Tibial nerve (tissue), 4 donors: Measurements from ENCODE around the gene KLHL17. TPM values are rescaled to one million over a fixed set of nuclear protein-coding genes. Genes with fewer than 3 reads are reported as not detected.

ENCODE experiments used
- DNase-seq, 2 donors: peaks; one replicate each; pipeline ENCODE4 v3.0.0-alpha.2; 2019; ENCODE audit warnings: low spot score in 2 of 2
- H3K27ac ChIP-seq, 4 donors: fragments of 200-600 bp; sonication (generic) in 3 of 4; one replicate each; pipeline ENCODE4 v1.5.1; 2017 to 2019; ENCODE audit warnings: mild to moderate bottlenecking in 1 of 4
- H3K27me3 ChIP-seq, 2 donors: fragments of 200-600 bp; sonication (generic) in 1 of 2; one replicate each; pipeline versions ENCODE4 v1.5.1 to v1.6.0; 2017 to 2019
- H3K36me3 ChIP-seq, 3 donors: fragments of 200-600 bp; sonication (generic); one replicate each; pipeline ENCODE4 v1.5.1; 2018 to 2019
- H3K4me1 ChIP-seq, 4 donors: fragments of 200-600 bp; sonication (generic) in 3 of 4; one replicate each; pipeline ENCODE4 v1.5.1; 2017 to 2019
- H3K4me3 ChIP-seq, 4 donors: fragments of 200-600 bp; sonication (generic) in 3 of 4; one replicate each; pipeline ENCODE4 v1.5.1; 2017 to 2019; ENCODE audit warnings: mild to moderate bottlenecking in 1 of 4, moderate library complexity in 1 of 4
- H3K9me3 ChIP-seq, 4 donors: fragments of 200-600 bp; sonication (generic) in 3 of 4; one replicate each; pipeline ENCODE4 v1.5.1; 2017 to 2019
- CTCF ChIP-seq, 5 experiments: fragments of 200-600 bp in 3 of 5; fragments of 450-650 bp in 2 of 5; sonication (generic) in 3 of 5; IDR thresholded peaks; one replicate each; pipeline ENCODE4 v1.5.1; 2016 to 2019; ENCODE audit warnings: antibody characterized with exemption in 5 of 5, mild to moderate bottlenecking in 3 of 5, moderate library complexity in 2 of 5
- EP300 ChIP-seq, 2 donors: sonication (generic); formaldehyde crosslinking; IDR thresholded peaks; one replicate each; pipeline ENCODE4 v1.6.1; 2017; ENCODE audit warnings: antibody characterized with exemption in 2 of 2, mild to moderate bottlenecking in 1 of 2
- POLR2A ChIP-seq, 2 donors: fragments of 450-650 bp; IDR thresholded peaks; one replicate each; pipeline ENCODE4 v1.6.1; 2017; ENCODE audit warnings: antibody characterized with exemption in 2 of 2, mild to moderate bottlenecking in 2 of 2, moderate library complexity in 2 of 2
- WGBS, 2 donors: methylation state at CpG; one replicate each; pipeline ENCODE4 v1.1.5; 2018; 5-methylcytosine and 5-hydroxymethylcytosine counted together
- total RNA-seq, 4 donors: library from RNA; depleted of rRNA; stranded (reverse); fragments of >200 nt; gene quantifications; one replicate each; pipeline ENCODE4 v1.1.0, GENCODE V29; 2016

The KLHL17 gene
- total RNA-seq, 4 donors from 2014 or later = 4.2 to 19.2 (median 11.9) TPM

GRCh38 chr1:996851-997712 is 36.7 kb downstream of the KLHL17 start:
- H3K4me3 ChIP-seq = no peak overlapping the region
- no peak overlapping the region for H3K27ac ChIP-seq
- H3K9me3 ChIP-seq = peaks cover 0 to 10% (median 0%) of the 10 kb centered on the region in 4 donors
- TF ChIP-seq POLR2A (IDR thresholded peaks at IDR 0.05) = no peak
- no peak for TF ChIP-seq EP300 (IDR thresholded peaks at IDR 0.05)
- peaks cover 0 to 36% of the 10 kb centered on the region in 2 donors for H3K27me3 ChIP-seq
- peaks cover 0 to 44% (median 24%) of the 10 kb centered on the region in 4 donors for H3K4me1 ChIP-seq
- H3K36me3 ChIP-seq = no peaks in the 10 kb centered on the region
- 61 to 67% methylated on average over 22 to 24 of the region's 24 CpGs for WGBS, 2 donors
- no peak for DNase-seq

- Histone ChIP-seq H3K4me1 (peaks cover 0 to 44% (median 24%) of the 10 kb centered on the region in 4 donors), H3K27ac (peak overlapping the region in 1 of 4 donors; percentile 98), H3K4me3 (peak overlapping the region in 1 of 4 donors; percentile 70), H3K9me3 (peaks cover 0 to 5% (median 0%) of the 10 kb centered on the region in 4 donors), H3K36me3 (no peaks in the 10 kb centered on the region), H3K27me3 (peaks cover 0 to 36% of the 10 kb centered on the region in 2 donors)
- TF ChIP-seq CTCF (IDR thresholded peaks at IDR 0.05) = no peak
- TF ChIP-seq POLR2A (IDR thresholded peaks at IDR 0.05) = no peak
- TF ChIP-seq EP300 (IDR thresholded peaks at IDR 0.05) = no peak
- 40% methylated on average over 1 of the region's 3 CpGs; no CpG with 5 or more reads in 1 of the 2 donors for WGBS, 2 donors
- DNase-seq = no peak
These were observed 37.3 kb downstream of the KLHL17 start for GRCh38 chr1:997713-997992.

GRCh38 chr1:997993-998744 is 37.8 kb downstream of the KLHL17 start:
- Histone ChIP-seq H3K9me3 (peaks cover 0 to under 1% (median 0%) of the 10 kb centered on the region in 4 donors), H3K27ac (peak overlapping the region in 1 of 4 donors; percentile 98), H3K27me3 (peaks cover 0 to 41% of the 10 kb centered on the region in 2 donors), H3K4me1 (peaks cover 0 to 44% (median 24%) of the 10 kb centered on the region in 4 donors), H3K4me3 (peak overlapping the region in 1 of 4 donors; percentile 70), H3K36me3 (no peaks in the 10 kb centered on the region)
- no peak for TF ChIP-seq CTCF (IDR thresholded peaks at IDR 0.05)
- TF ChIP-seq POLR2A (IDR thresholded peaks at IDR 0.05) = no peak
- no peak for TF ChIP-seq EP300 (IDR thresholded peaks at IDR 0.05)
- WGBS, 2 donors = 49 to 68% methylated on average over 14 to 18 of the region's 75 CpGs
- DNase-seq = no peak

GRCh38 chr1:998745-998994 is 38.3 kb downstream of the KLHL17 start:
- no peaks in the 10 kb centered on the region for H3K36me3 ChIP-seq
- no peak for DNase-seq
- no peaks in the 10 kb centered on the region for H3K9me3 ChIP-seq
- H3K27ac ChIP-seq = peak overlapping the region in 3 of 4 donors; percentile 85 to 98 (median 92)
- 13 to 20% methylated on average over 2 to 3 of the region's 27 CpGs for WGBS, 2 donors
- no peak for TF ChIP-seq EP300 (IDR thresholded peaks at IDR 0.05)
- no peak for TF ChIP-seq CTCF (IDR thresholded peaks at IDR 0.05)
- no peak for TF ChIP-seq POLR2A (IDR thresholded peaks at IDR 0.05)
- peaks cover 0 to 46% of the 10 kb centered on the region in 2 donors for H3K27me3 ChIP-seq
- H3K4me3 ChIP-seq = peak overlapping the region in 3 of 4 donors; percentile 45 to 70 (median 49)
- peaks cover 0 to 44% (median 24%) of the 10 kb centered on the region in 4 donors for H3K4me1 ChIP-seq

- no peak for DNase-seq
- Histone ChIP-seq H3K36me3 (no peaks in the 10 kb centered on the region), H3K27ac (peak overlapping the region; percentile 71 to 98 (median 88)), H3K4me3 (peak overlapping the region; percentile 40 to 70 (median 47)), H3K9me3 (no peaks in the 10 kb centered on the region), H3K4me1 (peaks cover 0 to 44% (median 24%) of the 10 kb centered on the region in 4 donors), H3K27me3 (peaks cover 0 to 49% of the 10 kb centered on the region in 2 donors)
- 0% methylated on average over 40 of the region's 86 CpGs; no CpG with 5 or more reads in 1 of the 2 donors for WGBS, 2 donors
- TF ChIP-seq CTCF (IDR thresholded peaks at IDR 0.05) (peak in 1 of 5 experiments; percentile 21), EP300 (IDR thresholded peaks at IDR 0.05) (no peak), POLR2A (IDR thresholded peaks at IDR 0.05) (no peak)
These were observed 38.8 kb downstream of the KLHL17 start for GRCh38 chr1:998995-999724.
